GM23248 (cell line): ENCODE results near the gene SDE2.

Experiments
- EZH2 ChIP-seq: fragments of 200-600 bp; sonication (generic); IDR thresholded peaks from 2 replicates; pipeline ENCODE4 v1.6.1; 2018; ENCODE audit warnings: antibody characterized with exemption, mild to moderate bottlenecking; ENCODE audit not compliant: insufficient read depth, poor library complexity, severe bottlenecking
- EZH2phosphoT487 ChIP-seq: fragments of 200-600 bp; sonication (generic); IDR thresholded peaks from 2 replicates; pipeline ENCODE4 v1.6.1; 2018; ENCODE audit warnings: antibody characterized with exemption, moderate library complexity, mild to moderate bottlenecking, low read depth; ENCODE audit not compliant: insufficient read depth

DNA sequence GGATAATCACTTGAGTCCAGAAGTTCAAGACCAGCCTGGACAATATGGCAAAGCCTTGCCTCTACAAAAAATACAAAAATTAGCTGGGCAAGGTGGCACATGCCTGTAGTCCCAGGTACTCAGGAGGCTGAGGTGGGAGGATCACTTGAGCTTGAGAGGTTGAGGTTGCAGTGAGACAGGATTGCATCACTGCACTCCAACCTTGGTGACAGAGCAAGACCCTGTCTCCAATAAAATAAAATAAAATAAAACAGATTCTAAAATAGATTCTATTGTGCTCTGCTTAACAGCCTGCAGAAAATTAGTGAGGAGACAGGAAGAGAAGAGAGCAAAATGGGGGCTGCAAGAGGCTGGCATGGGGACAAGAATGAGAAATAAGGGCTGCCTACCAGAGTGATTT, 7.5 kb upstream of the SDE2 start:
- no peak for TF ChIP-seq EZH2
- TF ChIP-seq EZH2phosphoT487, result no peak
